ENCODE data around the gene XRCC4.
"Not testable (repeated sequence)": the region's sequence is repeated elsewhere in the genome, so short reads cannot be mapped to it uniquely, and the experiment has no call there.

The XRCC4 gene

DNA sequence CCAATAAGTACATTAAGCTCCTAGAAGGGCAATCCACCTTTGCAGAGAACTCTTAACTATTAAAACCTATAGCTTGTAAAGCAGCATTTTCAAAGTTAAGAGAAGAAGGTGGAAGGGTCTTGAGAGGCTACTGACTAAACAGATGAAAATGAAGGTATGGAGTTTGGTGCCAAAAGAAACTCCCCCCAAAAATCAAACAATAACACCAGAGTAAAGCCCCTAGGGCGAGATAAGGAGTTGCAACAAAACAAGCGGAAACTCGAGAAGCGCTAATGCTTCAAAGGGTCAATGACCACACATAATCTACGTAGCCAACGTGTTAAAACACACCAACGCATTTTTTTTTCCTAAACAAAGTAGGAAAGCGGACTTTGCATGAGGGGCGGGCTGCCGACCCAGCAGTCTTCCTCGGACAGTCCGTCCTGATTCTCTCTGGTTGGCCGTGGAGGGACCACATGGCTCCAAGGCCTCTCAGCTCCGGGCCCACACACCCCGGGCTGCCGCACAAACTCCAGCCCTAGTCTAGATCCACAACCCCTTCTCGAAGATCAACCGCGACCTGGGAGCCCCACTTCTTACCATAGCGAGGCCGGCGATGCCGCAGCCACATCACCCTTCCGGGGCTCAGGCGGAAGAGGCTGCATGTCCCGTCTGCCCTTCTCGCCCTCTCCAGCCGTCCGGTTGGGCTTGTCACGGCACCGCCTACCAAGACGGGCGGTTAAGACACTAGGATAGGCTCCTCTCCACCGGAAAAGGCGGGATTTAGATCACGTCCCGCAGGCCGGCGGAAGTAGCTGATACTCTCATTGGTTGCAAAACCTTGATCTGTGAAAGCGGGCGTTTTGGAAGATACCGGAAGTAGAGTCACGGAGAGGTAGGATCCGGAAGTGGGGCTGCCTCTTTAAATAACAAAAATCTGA, at the start of gene XRCC4, which contains the start of gene TMEM167A:
XRCC4 (plus strand) TSS at position 806 of the 920 bp plus-strand sequence. CDS start 27,373 bp downstream, outside the sequence.
TMEM167A (minus strand) TSS at position 653 of the 920 bp plus-strand sequence; CDS start at position 582, 71 bp downstream.
- DNase-seq (ENCODE audit: low read depth) = peak; percentile 98

DNA sequence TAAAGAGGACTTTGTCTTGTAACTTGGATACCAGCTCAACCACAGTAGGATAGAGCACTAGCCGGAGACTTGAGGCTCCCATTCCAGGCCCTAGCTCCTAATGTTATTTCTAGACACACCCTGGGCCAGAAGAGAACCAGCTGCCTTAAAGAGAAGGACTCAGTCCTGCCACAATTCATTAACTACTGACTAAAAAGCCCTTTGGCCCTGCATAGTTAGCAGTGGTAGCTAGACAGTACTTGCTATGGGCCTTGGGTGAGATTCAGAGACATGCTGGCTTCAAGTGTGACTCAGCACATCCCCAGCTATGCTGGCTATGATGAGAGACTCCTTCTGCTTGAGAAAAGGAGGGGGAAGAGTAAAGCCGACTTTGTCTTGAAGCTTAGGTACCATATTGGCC, 47.4 kb upstream of the XRCC4 start:
- DNase-seq (ENCODE audit: low read depth) = peak; percentile 25

GRCh38 chr5:83031381-83031780, 46.0 kb upstream of the XRCC4 start:
- DNase-seq (ENCODE audit: low read depth) = no peak

- no peak for DNase-seq (ENCODE audit: low read depth)
These were observed 43.3 kb upstream of the XRCC4 start for GRCh38 chr5:83034036-83034435.

DNA sequence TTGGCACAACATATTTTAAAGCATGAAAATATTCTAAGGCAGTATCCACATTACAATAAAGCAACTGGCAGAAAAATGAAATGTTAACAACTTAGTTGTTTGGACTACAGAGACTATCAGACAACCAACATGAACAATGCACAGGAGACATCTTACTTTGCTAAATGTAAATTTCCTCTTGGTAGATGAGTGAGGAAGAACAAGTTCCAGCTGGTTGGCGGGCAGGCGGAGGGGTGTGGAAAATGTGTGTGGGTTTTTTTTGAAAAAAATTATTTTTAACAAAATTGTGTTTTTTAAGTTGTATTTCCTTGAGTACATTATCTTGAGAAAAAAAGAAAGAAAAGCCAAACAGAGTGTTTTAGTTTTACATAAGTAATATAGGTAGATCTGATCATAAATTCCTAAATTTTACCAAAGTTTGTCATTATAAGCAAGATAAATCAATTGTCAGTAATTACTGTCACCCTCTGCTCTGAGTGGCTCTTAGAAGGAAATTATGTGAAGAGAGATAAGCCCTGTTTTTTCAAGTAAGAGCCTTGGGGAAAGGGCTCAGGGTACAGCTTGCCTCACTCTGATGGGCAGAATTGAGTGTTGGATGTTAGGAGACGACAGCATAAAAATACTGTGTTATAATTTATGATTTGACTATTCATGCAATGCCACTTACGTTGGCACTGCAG, 42.7 kb upstream of the XRCC4 start:
- DNase-seq (ENCODE audit: low read depth) = no peak

DNA sequence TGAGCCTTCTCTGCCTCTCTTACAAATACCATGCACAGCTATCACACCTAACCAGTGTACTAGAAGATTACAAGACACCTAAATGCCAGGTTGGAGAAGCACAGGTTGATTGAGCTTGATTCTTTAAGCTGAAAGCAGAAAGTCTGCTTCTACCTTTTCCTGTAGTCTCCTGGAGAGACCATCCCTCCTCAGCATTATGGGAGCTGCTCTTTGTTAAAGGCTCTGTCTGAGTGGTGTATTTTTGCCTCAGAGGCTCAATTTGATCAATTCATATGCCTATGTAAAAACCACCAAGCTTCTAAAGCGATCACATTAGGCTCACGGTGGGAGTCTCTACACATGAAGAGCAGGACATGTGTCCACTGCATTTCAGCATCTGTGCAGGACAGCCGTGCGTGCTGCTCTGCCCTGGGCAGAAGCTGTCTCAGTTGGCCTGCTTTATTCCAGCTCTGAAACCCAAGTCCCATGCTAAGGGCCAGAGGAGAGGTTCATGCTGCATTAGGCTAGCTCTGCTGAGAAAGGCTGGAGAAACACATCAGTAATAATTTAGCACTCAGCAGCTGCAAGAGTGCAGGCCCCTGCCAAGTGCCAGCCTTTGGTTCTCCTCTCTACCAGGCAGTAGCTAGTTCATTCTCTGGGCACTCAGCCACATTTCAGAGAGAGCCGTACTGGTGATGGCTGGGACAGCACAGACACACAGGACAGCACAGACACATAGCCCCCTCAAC, 41.8 kb upstream of the XRCC4 start:
- no peak for DNase-seq (ENCODE audit: low read depth)

DNA sequence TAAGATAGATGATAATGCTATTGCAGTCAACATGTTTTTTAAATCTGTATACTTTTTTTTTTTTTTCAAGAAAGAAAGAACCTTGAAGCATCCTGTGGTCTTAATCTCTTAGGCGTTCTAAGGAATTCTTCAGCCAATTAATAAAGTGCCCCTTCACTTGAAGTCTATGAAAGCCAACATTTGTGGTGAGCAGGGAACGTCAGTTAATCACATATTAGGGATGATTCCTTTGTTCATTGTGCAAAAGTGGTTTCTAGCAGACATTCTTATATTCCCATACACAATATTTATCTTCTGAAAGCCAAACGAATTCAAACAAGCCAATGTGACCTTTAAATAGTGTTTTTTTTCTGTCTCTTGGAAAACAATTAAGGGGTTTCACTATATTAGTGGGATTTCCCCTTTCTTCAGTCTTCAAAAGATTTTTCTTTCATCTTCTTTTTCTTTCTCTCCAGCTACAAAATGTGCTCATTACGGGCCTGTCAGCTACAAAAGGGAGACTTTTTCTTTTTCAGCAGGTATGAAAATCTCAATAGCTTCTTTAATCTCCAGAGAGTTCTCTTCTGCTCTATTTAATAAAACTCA, 40.3 kb upstream of the XRCC4 start:
- no peak for DNase-seq (ENCODE audit: low read depth)

- no peak for DNase-seq (ENCODE audit: low read depth)
These were observed 38.4 kb upstream of the XRCC4 start for GRCh38 chr5:83038924-83039323.

DNA sequence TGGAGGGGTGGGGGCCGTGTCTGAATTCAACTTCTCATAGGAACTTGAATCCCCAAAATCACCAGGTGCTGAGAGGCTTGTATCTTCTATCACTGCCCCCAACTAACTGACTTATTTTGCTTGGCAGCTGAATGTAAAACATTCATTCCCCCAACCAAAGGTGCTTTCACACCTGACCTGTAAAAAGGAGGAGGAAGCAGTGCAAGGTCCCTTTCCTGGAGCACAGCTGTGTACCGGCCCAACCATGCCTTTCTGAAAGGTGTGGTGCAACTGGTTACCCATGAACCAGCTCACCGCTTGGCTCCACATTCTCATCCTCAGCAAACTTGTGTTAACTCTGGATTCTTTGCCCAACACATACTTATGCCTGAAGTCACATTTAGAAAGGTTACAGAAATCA, 34.8 kb upstream of the XRCC4 start:
- DNase-seq (ENCODE audit: low read depth) = no peak

GRCh38 chr5:83044926-83045325, 32.4 kb upstream of the XRCC4 start:
- DNase-seq (ENCODE audit: low read depth) = no peak

DNA sequence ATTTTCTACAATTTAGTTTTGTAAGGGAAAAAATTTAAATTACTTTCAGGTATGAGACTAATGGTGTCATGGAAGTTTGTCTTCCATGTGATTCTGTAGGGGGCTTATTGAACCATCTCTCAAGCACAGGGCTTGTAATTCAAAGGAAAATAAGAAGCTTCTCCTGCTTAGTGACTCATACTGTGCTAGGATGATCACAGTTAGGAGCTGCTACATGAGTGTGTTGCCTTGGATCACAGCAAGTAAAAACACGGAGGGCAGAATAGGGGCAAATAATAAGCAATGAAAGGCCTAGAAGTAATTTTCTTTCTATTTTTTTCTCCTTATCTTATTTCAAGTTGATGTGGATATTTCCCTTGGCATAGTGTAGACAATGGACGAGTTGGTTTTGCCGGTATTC, 29.1 kb upstream of the XRCC4 start:
- no peak for DNase-seq (ENCODE audit: low read depth)

DNA sequence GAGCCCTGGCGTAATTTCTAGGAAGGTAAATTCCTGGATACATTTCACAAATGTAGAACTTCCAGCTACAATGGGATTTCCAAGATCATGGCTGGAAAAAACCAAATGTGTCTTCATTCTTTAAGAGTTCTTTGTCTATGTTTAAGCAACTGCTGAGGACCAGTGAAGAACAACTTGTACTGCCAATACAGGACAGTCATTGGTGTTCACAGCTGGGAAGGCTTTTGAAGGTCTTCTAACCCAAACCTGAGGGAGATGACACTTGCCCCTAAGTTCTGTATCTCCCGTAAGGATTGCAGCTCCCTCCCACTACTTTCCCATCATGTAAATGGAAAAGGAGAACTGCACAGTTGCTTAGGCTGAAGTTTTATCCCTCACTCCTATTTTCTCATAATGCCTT, 28.5 kb upstream of the XRCC4 start:
- no peak for DNase-seq (ENCODE audit: low read depth)

DNA sequence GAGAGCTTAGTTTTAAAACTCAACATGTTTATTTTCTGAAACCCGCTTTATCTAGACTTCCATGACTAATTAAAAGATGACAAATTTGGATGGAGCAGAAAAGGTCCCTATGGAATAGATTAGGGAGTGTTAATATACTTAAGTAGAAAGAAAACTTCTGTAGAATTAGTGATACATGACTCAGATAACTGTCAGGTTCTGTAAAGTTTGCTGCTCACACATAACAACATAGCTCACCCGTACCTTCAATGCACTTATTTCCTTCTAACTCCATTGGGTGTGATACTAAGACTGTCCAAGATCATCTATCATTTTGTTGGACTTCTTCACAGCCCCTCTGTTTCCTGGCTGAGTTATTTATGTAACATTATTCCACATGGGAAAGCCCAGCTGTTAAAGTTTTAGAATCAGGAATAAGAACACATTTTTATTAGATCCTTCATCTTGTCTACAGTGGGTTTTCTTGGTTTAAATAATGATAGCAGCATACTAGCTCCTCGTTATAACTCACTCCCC, 27.9 kb upstream of the XRCC4 start:
- no peak for DNase-seq (ENCODE audit: low read depth)

DNA sequence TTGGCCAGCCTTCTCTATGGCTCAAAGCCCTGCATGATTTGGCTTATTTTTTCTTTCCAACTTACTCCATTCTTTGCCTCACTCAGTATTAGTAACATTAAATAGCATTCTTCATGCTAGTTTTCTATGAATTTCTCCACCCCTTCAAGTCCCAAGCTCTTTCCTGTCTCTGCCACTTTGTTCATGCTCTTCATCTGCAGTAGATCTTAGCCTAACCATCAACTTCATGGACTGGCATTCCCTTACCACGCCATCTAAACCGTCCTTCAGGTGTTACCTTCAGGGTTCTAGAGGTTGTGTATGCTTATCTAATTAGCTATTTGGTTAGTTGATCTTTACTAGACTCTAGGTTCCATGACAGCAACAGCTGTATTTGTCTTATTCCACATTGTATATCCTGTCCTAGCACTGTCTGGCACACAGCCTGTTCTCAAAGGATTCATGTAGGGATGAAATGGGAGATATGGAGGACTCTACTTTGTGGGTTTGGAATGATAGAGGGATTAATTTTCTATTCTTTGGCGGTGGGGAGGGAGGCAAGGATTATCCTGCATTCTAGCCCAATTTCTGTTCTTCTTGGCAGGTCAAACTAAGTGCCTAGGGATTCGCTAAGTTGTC, 26.5 kb upstream of the XRCC4 start:
- no peak for DNase-seq (ENCODE audit: low read depth)

GRCh38 chr5:83055166-83055565, 22.2 kb upstream of the XRCC4 start:
- DNase-seq (ENCODE audit: low read depth) = no peak

GRCh38 chr5:83058726-83059125, 18.6 kb upstream of the XRCC4 start:
- DNase-seq (ENCODE audit: low read depth) = no peak

- DNase-seq (ENCODE audit: low read depth) = no peak
These were observed 18.0 kb upstream of the XRCC4 start for GRCh38 chr5:83059341-83059740.

DNA sequence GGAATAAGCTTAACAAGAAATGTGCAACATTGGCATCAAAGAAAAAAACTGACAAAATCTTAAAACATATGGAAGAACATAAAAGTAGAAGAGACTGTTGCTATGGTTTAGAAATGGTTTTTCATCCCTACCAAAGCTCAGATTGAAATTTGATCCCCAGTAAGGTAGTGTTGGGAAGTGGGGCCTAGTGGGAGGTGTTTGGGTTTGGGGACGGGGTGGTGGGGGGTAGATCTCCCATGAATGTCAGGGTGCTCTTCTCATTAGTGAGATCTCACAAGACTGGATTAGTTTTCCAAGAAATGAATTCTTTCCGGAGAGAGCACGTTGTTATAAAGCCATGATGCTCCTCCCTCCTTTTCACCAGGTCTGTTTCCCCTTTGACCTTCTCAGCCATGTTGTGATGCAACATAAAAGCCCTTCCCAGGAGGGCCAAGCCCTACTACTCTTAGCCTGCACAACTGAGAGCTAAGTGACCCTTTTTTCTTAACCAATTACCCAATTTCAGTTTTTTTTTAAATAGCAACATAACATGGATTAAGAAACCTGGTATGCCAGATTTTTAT, 10.7 kb upstream of the XRCC4 start:
- no peak for DNase-seq (ENCODE audit: low read depth)

- not testable (repeated sequence) for DNase-seq (ENCODE audit: low read depth)
These were observed 10.0 kb upstream of the XRCC4 start for GRCh38 chr5:83067377-83067776.

- no peak for DNase-seq (ENCODE audit: low read depth)
These were observed 8.1 kb upstream of the XRCC4 start for GRCh38 chr5:83069096-83069799.
